ENCODE data around the gene BCL7B. TPM values are rescaled to one million over a fixed set of nuclear protein-coding genes. Genes with fewer than 3 reads are reported as not detected.
"Not testable (repeated sequence)": the region's sequence is repeated elsewhere in the genome, so short reads cannot be mapped to it uniquely, and the experiment has no call there.

BCL7B gene
- total RNA-seq = 80.7 TPM
- long read RNA-seq, transcript BCL7B-206 (7 exons, 985 nt) = minor isoform, 17 of 183 reads
- long read RNA-seq, transcript BCL7B-201 (6 exons, 1,975 nt) = major isoform, 136 of 183 reads
- long read RNA-seq, partial matches to known transcripts = 12 of 183 reads
- long read RNA-seq, other reads (novel, unspliced or antisense) = 10 of 183 reads

GRCh38 chr7:73557397-73558257 lies at the start of gene BCL7B:
Gene BCL7B, minus strand, starts transcription at chr7:73557690. Its CDS starts 112 bp downstream, at chr7:73557578.
- intact Hi-C loops (cut with micrococcal nuclease) = no loop called here
- peak; percentile 70 for ATAC-seq
- peak; percentile 88 for DNase-seq

DNA sequence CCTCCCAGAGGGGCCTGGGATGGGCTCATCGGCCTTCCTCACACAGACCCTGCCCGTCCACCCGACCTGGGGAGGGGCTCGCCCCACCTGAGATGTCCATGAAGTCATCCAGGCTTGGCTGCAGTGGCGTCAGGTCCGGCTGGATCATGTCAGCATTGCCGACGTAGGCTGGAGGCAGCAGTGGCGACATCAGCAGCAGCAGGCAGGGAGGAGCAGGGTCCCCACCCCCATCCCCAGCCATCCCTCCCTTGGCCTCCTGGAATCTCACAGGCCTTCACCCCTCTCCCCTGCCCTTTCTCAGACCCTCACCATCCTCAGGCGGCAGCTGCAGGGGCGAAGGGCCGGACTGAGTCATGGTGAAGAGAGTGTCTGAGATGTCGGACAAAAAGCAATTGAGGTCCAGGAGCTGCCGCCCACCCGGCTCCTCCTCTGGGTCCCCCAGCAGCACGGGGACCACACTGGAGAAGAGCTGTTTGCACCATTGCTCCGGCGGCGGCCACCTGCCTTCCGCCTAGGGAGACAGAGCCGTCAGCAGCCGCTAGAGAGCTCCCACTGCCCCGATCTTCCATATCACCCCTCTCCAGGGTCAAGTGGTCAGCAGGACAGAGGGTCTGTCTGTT lies 48.2 kb upstream of the BCL7B start:
- no peak for ATAC-seq
- intact Hi-C loops (cut with micrococcal nuclease) = loop anchor here (10.0 kb wide), 1 partner anchor 59 kb away; the partner anchor contains the start of gene VPS37D
- DNase-seq = no peak

- intact Hi-C loops (cut with micrococcal nuclease) = loop anchor here (10.0 kb wide), 1 partner anchor 62 kb away; the partner anchor contains the start of gene VPS37D
- ATAC-seq (no peak), DNase-seq (no peak)
These were observed 45.5 kb upstream of the BCL7B start for GRCh38 chr7:73602721-73603651.

GRCh38 chr7:73599916-73600315 lies 42.4 kb upstream of the BCL7B start:
- no peak for ATAC-seq
- intact Hi-C loops (cut with micrococcal nuclease) = loop anchor here (10.0 kb wide), 1 partner anchor 65 kb away; the partner anchor contains the start of gene VPS37D
- no peak for DNase-seq

DNA sequence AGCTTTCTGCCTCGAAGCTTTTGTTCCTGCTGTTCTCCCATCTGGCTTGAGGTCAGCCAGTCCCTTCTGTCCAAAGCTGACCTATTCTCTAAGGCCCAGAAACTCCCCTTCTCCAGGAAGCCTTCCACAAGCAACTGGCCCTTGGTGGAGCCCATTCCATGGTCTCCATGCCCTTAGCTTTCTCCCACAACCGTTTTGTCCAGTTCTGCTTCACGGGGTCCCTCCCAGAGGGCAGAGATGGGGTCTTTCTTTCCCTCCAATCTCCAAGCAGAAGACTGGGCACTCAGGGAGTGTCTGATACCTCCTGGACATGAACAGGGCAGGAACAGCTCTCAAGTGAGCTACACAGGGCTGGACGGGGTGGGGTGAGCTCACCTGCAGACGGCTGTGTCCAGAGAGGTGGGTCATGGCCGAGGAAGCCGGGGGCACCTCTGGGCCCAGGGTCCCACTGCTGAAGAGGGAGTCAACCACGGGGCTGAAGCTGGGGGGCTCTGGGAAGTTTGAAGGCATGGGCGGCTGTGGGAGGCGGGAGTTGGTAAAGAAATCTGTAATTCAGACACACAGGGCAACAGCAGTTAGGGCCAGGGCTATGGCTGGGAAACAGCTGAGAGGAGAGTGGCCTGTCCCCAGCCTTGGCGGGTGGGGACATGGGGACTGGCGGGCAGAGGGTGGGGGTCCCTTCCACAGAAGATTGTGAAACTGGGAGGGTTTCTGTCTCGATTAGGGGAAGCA lies 41.8 kb upstream of the BCL7B start:
- DNase-seq = no peak
- intact Hi-C loops (cut with micrococcal nuclease) = no loop called here

DNA sequence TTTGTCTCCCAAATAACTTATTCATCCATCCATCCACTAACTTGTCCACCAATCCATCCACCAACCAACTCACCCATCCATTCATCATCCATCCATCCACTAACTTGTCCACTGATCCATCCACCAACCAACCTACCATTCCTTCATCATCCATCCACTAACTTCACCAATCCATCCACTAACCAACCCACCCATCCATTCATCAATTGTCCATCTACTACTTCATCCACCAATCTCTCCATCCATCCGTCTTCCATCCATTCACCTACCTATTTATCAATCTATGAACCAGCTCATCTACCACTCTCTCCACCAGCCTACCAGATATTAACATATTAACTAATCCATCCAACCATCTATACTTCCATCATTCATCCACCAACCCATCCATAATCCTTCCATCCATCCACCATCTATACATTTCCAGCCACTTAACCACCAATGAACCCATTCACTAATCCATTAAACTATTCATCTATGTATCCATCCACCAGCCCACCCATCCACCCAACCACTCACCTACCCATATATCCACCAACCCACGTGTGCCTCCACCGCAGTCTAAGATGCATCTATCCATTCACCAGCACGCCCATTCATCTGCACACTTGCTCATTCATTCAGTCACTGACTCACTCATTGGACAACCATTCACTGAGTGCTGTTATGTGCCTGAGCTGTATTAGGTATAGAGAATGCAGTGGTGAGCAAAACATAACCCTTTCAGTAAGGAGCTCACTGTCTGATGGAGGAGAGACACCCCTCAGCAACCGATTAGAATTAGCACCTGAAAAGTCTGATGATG lies 40.7 kb upstream of the BCL7B start:
- intact Hi-C loops (cut with micrococcal nuclease) = no loop called here
- no peak for ATAC-seq
- DNase-seq = no peak

More for the DNA sequence above, 41.8 kb upstream of the BCL7B start:
- no peak for ATAC-seq

- DNase-seq = no peak
- intact Hi-C loops (cut with micrococcal nuclease) = no loop called here
- ATAC-seq = no peak
These were observed 38.9 kb upstream of the BCL7B start for GRCh38 chr7:73596191-73597065.

- ATAC-seq = no peak
- intact Hi-C loops (cut with micrococcal nuclease) = no loop called here
- no peak for DNase-seq
These were observed 37.9 kb upstream of the BCL7B start for GRCh38 chr7:73595358-73595757.

DNA sequence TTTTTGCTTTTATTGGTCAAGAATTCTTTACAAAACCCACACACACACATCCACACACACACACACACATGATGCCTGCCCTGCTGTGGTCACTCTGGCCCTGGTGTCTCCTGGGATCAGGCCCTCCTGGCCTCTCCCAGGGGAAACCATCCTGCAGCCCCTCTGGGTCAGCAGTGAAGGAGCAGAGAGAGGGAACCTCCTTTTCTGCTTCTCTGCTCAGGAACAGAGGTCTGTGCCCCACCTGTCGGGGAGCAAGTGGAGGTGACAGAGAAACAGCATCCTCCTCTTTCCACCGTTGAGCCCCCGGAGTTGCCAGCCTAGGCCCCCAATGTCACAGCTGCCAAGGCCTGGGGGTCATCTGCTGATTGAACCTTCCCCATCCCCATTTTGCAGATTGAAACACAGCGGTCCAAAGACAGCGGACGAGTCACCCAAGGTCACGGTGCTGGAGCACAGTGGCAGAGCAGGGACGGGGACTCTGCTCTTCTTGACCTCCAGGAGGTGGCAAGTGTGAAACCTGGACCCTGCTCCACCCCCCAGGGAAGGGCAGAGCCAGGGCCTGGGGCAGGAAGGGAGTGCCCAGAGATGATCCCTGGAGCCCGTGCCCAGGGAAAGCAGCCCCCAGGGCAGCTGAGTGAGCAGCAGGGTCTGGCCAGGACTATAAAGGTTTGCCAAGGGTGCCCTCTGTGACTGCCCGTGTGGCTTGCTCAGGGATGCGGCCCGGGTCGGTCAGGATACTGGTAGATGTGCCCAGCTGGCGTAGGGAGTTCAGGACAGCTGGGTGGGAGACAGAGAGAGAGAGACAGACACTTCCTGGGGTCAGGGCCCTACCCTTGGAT lies 35.9 kb upstream of the BCL7B start:
- ATAC-seq (no peak), DNase-seq (no peak)
- intact Hi-C loops (cut with micrococcal nuclease) = no loop called here

- intact Hi-C loops (cut with micrococcal nuclease) = no loop called here
- DNase-seq (no peak), ATAC-seq (no peak)
These were observed 29.4 kb upstream of the BCL7B start for GRCh38 chr7:73586911-73587310.

DNA sequence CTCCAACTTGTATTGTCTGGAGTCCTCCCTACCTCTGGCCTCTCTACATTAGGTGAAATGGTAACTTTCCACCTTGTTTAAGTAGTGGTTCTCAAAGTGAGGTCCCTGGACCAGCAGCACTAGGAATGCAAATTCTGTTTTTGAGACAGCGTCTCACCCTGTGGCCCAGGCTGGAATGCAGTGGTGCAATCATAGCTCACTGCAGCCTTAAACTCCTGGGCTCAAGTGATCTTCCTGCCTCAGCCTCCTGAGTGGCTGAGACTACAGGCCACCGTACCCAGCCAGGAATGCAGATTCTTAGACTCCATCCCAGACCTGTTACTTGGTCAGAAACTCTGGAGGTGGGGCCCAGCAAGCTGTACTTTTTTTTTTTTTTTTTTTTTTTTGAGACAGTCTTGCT lies 27.7 kb upstream of the BCL7B start:
- no peak for ATAC-seq
- DNase-seq = no peak
- intact Hi-C loops (cut with micrococcal nuclease) = no loop called here

DNA sequence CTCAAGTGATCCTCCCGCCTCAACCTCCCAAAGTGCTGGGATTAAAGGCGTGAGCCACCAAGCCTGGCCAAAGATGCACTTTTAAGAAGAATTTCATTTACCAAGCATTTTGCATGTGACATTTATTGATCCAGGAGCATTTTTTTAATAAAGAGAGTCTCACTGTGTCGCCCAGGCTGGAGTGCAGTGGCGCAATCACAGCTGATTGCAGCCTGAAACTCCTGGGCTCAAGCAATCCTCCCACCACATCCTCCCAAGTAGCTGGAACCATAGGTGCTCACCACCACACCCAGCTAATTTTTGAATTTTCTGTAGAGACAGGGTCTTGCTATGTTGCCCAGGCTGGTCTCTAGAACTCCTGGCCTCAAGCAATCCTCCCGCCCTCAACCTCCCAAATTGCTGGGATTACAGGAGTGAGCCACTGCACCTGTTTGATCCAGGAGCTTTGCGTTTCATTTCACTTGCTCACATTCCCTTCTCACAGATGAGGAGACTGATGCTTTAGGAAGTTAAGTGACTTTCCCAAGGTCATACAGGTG lies 25.2 kb upstream of the BCL7B start:
- intact Hi-C loops (cut with micrococcal nuclease) = no loop called here
- DNase-seq = no peak
- ATAC-seq = no peak

DNA sequence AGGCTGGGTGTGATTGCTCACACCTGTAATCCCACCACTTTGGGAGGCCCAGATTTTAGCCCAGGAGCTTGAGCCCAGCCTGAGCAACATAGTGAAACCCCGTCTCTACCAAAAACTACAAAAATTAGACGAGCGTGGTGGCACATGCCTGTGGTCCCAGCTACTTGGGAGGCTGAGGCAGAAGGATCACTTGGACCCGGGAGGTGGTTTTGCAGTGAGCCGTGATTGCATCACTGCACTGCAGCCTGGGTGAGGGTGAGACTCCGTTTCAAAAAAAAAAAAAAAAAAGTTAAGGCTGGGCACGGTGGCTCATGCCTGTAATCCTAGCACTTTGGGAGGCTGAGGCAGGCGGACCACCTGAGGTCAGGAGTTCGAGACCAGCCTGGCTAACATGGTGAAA lies 23.5 kb upstream of the BCL7B start:
- intact Hi-C loops (cut with micrococcal nuclease); ATAC-seq; DNase-seq: not testable (repeated sequence)

DNA sequence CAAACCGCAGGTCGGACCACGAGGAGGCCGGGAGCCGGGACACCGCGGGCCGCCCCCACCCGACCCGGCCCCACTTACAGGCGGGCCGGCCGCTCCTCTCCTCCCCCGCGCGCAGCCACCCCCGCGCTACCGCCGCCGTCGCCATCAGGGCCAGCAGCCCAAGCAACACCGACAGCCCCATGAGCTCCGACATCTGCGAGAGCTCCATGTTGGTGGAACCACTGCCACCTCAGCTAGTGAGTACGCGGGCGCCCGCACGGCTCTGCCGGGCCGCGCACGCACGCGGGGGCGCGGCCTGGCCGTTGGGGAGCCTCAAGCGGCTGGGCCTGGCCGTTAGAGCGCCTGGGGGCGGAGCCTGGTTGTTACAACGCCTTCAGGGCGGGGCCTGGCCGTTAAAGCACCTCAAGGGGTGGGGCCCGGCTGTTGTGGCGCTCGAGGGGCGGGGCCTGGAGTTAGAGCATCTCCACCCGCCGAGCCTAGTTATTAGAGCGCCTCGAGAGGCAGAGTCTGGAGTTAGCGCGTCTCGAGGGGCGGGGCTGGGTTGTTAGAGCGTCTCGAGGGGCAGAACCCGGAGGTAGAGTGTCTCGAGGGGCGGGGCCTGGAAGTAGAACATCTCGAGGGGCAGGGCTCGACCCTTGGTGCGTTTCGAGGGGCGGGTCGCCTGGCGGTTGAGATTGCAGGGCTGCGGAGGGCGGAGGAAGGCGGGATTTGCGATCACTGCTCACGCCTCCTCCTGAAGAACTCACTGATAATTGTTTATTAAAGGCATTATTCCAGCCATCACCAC lies 21.0 kb upstream of the BCL7B start, which contains the start of gene TBL2:
Gene TBL2, minus strand, starts transcription at position 238 of the 787 bp plus-strand sequence. Its CDS starts 30 bp downstream, at position 208.
- DNase-seq (peak; percentile 100), ATAC-seq (peak; percentile 97)
- intact Hi-C loops (cut with micrococcal nuclease) = no loop called here

Data from left ventricle myocardium superior (tissue), 1 donor.